H1 (cell line): ENCODE data around the gene FAM149A. TPM values are rescaled to one million over a fixed set of nuclear protein-coding genes. Genes with fewer than 3 reads are reported as not detected.

ENCODE experiments used
- CHD7 ChIP-seq: fragments of 300-600 bp; sonication (generic); IDR thresholded peaks from 2 replicates; pipeline ENCODE4 v1.7.1; 2012; ENCODE audit warnings: low read length, moderate library complexity, mild to moderate bottlenecking, inconsistent platforms; ENCODE audit not compliant: insufficient replicate concordance
- POLR2A ChIP-seq, 2 experiments: IDR thresholded peaks; 1 replicate in 1 of 2; 2 replicates in 1 of 2; pipeline ENCODE4 v1.6.1; 2011; ENCODE audit warnings: low read depth in 2 of 2, low read length in 2 of 2, mild to moderate bottlenecking in 2 of 2; ENCODE audit errors: control extremely low read depth in 1 of 2
- polyA plus RNA-seq, 7 experiments: library from polyadenylated mRNA; depleted of rRNA in 3 of 7; stranded (reverse) in 5 of 7; unstranded in 2 of 7; fragments of >200 nt in 5 of 7; fragments of 200-250 nt in 2 of 7; gene quantifications; 1 replicate in 5 of 7; 2 replicates in 1 of 7; 4 replicates in 1 of 7; pipeline versions ENCODE4 v1.2.1 to v1.2.3, GENCODE V29; 2011 to 2013; ENCODE audit warnings: missing spikeins in 2 of 7, mixed read lengths in 2 of 7
- total RNA-seq: library from RNA; stranded (reverse); fragmentation: NEBNext Ultra II Directional; extraction: Animal tissue kit (Norgen Biotek cat#: 25700); gene quantifications from 2 replicates; pipeline ENCODE4 v1.2.1, GENCODE V29; 2021

FAM149A gene
- total and polyA plus RNA-seq, 2 of the 8 experiments (the other 6 are each of a cell fraction or from before 2014, with no cell fraction given) = 6.1 to 8.5 TPM

GRCh38 chr4:186172546-186172945, 68.0 kb downstream of the FAM149A start (continued):
- TF ChIP-seq CHD7 (no peak), POLR2A (IDR thresholded peaks at IDR 0.05; ENCODE audit: control extremely low read depth in 1 of 2, low read depth in 2 of 2, low read length in 2 of 2) (no peak)
